Muscle of back (tissue), 11 donors: ENCODE measurements around the gene KRT2. TPM values are rescaled to one million over a fixed set of nuclear protein-coding genes. Genes with fewer than 3 reads are reported as not detected.

ENCODE experiments used
- DNase-seq, 3 donors: peaks; one replicate each; pipeline versions ENCODE4 v3.0.0 to v3.0.0-alpha.2; 2013
- polyA plus RNA-seq, 10 donors: library from polyadenylated mRNA; unstranded; fragments of 120-200 nt; gene quantifications; one replicate each; pipeline ENCODE4 v1.2.1, GENCODE V29; 2013; ENCODE audit not compliant: insufficient read length in 10 of 10

KRT2 gene
- polyA plus RNA-seq, 10 donors = 0.08 to 1.8 TPM; not detected in 8

DNA sequence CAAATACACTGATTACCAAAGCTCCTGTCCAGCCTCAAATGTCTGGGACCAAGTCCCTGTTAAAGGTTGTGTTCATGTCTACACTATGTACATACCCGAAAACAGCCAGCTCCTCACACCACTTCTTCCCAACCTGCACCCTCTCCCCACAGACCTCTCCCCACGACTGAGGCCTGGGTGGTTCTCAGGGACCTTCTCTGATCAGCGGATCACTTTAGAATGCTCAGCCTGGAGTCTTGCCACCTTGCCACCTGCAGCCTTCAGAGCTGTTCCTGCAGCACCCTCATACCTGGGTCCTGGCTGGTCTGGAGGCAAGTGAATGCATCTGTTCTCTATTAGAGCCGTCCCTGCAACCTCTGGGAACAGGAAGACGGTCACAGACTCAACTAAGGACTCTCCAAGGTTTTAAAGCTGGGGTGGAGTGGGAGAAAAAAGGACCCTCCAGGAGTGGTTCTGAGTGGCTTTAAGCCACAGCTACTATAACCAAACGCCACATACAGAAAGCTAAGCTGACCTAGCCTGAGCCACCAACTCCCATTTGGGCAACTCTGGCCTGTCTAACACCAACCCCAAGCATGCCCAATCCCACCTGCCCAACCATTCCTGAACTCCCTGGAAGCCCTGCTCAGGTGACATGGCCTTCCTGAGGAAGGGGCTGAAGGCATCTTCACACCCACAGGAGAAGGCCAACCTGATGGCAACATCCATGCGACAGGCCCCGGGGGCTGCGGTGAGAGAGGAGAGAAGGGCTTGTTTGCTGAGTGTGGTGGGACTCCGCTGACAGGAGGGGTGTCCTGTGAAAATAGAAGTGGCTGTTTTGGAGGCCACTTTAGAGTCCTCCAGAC lies 8.6 kb downstream of the KRT2 start:
- DNase-seq = no peak

DNA sequence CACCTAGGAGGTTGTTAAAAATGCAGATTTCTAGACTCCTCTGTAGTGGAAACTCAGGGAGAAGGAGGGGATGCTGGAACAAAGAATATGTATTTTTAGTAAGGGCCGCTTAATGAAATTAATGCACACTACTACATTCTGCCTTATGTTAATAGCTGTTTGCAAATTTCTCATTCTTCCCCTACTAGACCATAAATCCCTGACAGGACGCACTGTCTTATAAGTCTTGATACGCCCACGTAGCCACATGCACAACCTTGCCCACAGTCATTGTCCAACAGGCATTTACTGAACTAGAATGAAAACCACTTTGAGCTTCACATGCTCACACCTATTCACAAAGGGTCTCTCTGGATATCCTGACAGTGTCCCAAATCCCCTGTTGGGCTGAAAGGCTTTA lies 10.5 kb downstream of the KRT2 start:
- no peak for DNase-seq

GRCh38 chr12:52637299-52637698 lies 14.7 kb downstream of the KRT2 start:
- DNase-seq = no peak

DNA sequence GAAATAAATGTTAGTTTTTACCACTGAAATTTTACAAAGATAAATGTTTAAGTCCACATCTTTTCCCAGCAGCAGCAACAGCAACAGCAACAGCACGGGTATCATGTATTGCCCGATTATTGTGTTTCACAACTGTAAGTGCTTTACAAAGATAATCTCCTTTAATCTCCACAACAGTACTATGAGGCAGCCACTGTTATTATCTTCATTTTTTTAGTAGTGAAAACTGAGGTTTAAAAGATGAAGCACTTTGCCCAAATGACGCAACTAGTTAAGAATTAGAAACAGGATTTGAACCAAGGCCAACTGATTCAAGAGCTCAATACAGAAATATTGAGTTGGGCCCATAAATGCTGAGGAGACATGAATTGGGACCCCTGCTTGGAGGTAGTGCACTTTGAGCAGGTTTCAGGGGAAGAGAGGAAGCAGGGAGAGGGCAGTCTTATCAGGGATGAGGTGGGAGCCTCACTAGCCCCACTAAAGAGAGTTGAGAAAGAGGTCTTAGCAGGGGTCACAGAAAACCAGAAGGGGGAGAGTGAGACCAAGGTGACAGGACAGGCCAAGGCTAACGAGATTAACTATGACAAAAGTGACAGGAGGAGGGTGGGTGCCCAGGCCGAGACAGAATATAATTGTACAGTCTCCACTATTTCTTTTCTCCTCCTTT lies 15.3 kb downstream of the KRT2 start:
- no peak for DNase-seq

DNA sequence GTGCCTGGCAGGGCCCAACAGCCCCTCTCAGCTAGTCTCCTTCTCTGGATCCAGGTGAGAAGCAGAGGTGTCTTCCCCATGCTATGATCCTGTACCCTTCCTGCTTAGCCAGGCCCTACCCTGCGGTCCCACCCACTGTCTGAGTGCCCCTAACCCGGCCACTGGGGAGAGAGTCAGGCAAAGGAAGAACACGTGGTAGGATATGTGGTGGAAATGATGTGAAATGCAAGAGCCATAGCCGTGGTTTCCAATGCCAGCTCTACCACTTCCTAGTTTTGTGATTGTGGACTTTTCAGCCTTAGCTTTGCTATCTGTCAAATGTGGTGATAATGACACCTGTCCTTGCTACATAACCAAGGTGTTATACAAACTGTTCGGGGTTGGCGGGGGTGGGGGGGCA lies 15.8 kb downstream of the KRT2 start:
- DNase-seq = no peak

DNA sequence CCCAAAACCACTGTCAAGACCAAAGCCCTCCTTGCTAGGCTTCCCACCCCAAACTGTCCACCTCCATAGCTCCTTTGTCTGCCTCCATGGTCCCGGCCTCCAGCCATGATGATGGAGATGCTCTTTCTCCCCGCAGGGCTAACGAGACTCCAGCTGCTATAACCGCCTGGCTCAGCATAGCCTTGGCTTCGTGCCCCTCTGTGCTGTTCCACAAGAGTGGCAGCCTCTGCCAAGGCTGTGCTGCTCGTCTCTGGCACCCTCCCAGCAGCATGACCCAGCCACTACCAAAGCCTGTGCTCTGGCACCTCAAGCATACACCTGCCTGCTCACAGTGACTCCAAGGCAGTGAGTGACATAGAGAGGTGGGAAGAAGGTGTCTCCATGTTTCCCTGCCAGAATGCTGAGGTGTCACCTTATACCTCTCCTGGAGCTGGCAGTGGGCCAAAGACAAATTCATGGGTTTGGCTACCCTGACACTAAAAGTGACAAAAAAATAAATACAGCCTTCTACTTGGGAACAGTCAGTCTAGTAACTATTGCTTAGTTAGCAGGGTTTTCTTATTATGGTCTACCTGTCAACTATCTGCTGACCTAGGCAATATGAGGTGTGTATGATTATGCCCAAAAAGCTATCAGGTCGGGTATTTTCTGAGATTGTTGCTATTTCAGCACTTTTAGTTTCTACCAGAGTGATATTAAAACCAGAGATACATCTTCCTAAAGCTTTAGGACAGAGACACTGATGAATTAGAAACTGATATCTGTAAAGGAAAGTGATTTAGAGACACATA lies 17.6 kb downstream of the KRT2 start:
- DNase-seq = peak; percentile 27 to 53 (median 34)

GRCh38 chr12:52633383-52633782 lies 18.6 kb downstream of the KRT2 start:
- DNase-seq = no peak

- no peak for DNase-seq
These were observed 19.4 kb downstream of the KRT2 start for GRCh38 chr12:52632656-52633055.

DNA sequence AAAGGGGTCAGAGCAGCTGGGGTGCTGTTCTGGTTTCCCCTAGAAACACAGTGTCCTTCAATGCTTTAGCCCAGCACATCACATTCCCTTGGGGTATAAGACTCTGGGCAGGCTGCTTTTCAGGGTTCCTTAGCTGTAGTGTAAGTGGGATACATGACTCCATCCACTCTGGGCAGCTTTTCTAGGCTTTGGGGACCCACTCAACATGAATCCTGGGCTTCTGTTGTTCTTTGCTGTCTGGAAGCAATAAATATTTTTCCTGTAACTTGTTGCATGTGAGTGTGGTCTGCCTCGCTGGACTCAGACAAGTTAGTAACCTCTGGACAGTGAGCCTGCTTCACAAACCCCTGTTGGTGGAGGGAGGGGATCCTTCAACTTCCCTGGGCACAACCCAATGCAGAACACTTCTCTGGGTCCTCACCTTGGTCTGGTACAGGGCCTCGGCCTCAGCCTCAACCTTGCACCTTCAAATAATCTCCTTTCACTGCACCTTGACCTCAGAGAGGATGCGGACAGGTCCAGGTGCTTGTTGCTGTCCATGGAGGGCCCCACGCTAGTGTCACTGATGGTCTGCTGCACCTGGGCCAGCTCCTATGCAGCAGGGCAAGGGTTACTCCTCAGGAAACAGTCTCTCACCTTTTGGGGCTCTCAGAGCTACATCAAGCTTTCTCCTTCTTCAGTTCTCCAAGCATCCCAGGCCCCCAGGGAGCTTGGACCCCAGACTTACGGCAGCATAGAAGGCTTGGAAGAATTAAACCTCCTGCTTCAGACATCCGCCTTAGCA lies 20.1 kb downstream of the KRT2 start:
- no peak for DNase-seq

DNA sequence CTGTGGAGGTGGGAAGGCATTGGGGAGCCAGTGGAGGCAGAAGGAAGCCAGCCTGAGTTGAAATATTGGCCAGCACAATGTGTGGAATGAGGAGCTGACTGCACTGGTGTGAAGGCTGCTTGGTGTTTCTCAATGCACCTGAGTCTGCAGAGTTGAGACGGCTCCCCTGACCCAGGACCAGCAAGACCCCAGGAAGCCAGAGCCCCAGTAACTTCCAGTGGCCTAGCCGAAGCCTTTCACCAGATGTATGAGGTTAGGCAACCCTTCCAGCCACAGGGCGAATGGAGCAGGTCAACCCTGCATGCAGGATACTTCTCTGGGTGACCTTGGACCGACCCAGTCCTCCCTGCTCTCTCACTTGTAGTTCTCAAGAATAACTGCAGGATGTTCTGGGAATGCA lies 20.7 kb downstream of the KRT2 start:
- DNase-seq = no peak

DNA sequence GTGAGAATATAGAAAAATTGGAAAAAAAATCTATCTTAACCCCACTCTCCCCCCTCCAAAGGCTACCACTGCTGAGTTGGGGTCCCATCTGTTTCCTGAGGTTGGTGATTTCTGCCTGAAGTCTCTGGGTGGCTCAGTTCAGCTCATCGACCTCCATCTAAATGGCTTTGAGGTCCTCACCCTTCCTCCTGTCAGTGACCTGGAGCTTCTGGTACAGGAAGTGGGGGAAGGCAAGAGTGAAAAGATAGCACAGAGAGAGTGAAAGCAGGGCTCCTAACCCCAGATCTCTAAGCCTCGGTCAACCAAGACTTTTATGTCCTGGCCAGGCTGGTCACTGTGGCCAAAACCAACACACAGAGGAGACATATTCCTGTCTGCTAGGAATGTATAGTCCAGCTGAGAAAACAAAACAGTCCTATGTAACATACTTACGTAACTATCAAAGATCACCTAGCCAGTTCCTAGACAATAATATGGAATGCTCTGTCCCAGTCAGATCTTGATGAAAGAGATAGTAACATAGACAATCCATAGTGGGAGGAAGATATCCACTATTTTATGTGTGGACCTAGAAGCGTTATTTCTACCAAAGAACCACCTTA lies 21.3 kb downstream of the KRT2 start:
- no peak for DNase-seq

DNA sequence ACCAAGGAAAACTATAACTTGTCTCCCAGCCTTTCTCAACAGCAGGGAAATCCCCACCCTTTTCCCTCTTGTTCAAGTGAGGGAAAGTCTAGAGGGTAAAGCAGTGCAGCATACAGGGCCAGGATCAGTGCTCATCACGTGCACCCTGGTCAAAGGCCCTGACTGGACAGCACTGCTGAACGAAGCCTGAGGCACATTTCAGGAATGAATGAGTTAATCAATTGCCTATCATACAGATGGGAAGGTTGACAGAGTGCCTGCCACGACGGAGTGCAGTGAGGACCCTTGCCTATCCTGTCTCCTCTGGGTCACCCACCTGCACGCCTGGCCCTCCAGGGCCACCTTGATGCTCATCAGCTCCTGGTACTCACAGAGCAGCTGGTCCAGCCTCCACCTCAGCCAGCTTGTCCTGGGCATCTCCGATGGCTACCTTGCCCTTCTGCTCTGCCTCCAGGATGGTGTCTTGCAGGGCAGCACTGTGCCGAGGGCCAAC lies 22.0 kb downstream of the KRT2 start:
- no peak for DNase-seq

DNA sequence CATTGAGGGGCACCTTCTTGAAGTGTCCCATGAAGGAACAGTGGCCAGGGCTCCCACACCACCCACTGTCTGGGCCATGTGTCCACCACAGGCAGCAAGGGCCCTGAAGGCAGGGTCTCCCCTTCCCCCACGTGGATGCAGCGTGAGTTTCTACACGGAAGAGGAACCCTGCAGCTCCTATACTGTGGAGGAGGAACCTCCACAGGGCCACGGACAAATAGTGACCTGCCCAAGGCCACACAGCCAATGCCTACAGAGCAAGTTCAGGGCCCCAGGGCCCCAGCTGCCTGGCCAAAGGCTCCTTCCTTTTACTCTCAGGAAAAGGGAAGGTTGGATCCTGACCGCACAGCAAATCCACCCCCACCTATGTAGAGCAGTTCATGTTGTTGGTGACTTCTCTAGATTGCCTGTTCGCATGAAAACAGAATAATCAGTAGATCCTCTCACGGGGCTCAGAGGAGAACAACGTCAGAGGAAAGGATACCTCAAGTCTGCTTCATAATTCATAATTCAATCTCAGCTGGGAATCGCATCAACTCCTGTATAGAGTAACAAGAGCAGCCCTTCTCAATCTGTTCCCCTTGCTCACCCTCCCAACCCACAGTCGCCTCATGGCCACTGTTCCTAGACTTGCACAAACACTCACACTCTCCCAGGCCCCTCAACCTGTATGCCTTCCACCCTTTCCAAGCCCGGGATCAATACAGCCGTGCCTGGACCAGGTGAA lies 22.6 kb downstream of the KRT2 start:
- no peak for DNase-seq

GRCh38 chr12:52628841-52629240 lies 23.2 kb downstream of the KRT2 start:
- no peak for DNase-seq

- DNase-seq = no peak
These were observed 23.9 kb downstream of the KRT2 start for GRCh38 chr12:52628111-52628507.

GRCh38 chr12:52627395-52628110 lies 24.5 kb downstream of the KRT2 start:
- no peak for DNase-seq

DNA sequence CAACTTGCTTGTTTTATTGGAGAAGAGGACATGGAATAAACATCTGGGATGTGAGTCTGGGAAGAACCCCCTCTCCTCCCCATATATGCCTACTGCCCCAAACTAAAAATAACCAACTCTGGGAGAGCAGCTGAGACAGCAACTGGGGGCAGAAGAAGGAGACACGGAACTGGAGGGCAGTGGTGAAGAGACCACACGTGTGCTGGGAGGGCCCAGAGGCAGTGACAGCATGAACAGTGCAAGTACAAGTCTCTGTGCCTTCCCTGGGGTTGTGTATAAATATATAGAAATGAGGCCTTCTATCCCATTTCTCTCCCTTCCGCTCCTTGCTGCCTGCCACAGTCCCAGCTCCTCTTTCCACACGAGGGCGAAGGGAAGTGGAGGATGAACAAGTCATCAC lies 29.7 kb downstream of the KRT2 start:
- DNase-seq = no peak

DNA sequence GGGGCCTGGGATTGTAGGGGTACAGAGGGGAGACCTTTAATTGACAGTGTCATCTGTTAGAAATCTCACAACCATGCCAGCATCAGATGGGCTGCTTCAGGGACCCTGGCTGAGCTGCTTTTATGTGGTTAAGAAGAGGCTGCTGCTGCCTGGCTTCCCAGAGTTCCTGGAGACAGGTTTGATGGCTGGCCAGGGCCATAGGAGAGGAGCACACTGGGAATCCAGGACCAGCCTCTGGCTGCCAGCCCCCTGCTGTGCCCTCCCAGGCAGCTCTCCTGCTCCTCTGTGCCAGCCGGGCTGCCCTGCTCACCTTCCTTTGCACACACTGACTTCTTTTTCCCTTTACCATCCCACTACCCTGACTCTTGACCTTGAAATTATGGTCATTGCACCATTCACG lies 33.1 kb downstream of the KRT2 start:
- DNase-seq = no peak

GRCh38 chr12:52618216-52618615 lies 33.8 kb downstream of the KRT2 start, which contains the start of gene KRT73:
TSS of gene KRT73 (minus strand) at chr12:52618559. CDS start at chr12:52618524, 35 bp downstream.
- DNase-seq = no peak

- DNase-seq = no peak
These were observed 34.6 kb downstream of the KRT2 start for GRCh38 chr12:52617403-52617785.
